Fibroblast of skin of back (primary cell): ENCODE results near the gene STAT5A.

Experiments
- DNase-seq: peaks from one replicate; pipeline ENCODE4 v3.0.0-alpha.2; 2013

STAT5A gene

DNA sequence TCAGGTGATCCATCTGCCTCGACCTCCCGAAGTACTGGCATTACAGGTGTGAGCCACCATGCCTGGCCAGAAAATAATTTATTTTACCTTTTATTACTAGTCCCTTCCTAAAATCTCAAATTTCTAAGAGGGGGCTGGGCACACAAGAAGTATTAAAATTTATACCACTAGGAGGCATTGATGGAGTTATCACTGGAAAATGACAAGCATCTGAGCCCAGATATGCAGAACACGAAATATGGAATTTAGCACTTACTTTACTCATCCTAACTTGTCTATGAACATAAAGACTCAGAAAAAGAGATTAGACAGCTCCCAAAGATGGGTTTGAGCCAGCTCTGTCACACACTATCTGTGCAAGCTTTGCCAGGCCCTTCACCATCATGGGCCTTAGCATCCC, 46.4 kb downstream of the STAT5A start:
- DNase-seq = peak; percentile 67

GRCh38 chr17:42337442-42337841, 49.1 kb downstream of the STAT5A start:
- DNase-seq = peak; percentile 80

DNA sequence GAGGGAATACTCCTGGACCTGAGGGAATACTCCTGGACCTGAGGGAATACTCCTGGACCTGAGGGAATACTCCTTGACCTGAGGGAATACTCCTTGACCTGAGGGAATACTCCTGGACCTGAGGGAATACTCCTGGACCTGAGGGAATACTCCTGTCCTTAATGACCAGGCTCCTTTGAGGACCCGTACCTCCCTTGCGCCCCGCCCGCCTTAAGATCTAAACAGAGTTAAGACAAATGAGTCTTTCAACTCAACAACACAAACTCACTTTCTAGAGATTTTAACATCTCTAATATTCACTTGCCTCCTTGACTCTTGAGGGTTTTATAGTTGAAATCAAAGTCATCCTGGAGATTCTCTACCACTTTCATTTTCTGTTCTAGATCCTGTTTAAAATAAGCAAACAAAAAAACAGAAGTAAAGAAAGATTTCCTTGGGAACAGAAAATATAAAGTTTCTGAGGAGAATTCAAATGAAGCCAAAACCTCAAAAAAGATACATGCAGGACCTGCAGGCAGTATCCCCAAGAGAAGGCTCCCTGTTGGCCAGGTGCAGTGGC, 50.2 kb downstream of the STAT5A start:
- no peak for DNase-seq

DNA sequence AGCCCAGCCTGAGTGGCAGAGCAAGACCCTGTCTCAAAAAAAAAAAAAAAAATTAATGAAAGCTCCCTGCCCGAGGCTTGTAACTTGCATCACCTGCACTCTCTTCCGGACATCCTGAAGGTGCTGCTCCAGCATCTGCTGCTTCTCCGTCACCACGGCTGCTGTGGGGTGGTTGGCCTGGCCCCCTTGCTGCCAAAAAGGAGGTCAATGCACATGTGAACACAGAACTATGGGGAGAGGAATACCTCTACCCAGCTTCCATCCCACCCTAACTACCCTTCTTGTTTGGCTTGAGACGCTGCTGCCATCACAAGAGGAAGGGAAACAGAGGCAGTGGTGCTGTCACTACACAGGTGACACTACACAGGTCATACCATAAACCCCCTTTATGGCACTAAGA, 50.9 kb downstream of the STAT5A start:
- DNase-seq = no peak

GRCh38 chr17:42340691-42341127, 52.4 kb downstream of the STAT5A start:
- DNase-seq = no peak

- DNase-seq = no peak
Measured at GRCh38 chr17:42341568-42341967, 53.3 kb downstream of the STAT5A start.

DNA sequence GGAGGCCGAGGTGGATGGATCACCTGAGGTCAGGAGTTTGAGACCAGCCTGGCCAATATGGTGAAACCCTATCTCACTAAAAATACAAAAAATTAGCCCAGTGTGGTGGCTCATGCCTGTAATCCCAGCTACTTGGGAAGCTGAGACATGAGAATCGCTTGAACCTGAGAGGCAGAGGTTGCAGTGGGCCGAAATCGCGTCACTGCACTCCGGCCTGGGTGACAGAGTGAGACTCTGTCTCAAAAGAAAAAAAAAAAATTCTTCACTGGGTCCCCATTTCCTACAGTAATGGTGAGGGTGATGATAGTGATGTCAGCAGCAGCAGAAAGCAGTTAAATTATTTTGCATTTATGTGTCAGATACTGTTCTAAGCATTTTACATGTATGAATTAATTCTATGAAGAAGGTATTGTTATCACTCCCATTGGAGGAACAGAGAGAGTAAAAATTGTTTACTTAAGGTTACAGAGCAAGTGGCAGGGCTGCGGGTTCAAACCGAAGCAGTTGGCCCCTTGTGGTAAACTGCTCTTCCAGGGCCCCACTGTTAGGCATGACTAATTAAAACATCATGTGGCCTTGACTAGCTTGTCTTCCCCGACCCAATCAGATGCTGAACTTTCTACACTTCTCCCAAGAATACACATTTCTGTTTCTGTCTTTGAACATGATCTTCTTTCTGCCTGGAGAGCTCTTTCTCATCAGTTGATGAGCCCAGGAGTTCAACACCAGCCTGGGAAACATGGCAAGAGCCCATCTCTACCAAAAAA, 54.1 kb downstream of the STAT5A start:
- peak; percentile 40 for DNase-seq

DNA sequence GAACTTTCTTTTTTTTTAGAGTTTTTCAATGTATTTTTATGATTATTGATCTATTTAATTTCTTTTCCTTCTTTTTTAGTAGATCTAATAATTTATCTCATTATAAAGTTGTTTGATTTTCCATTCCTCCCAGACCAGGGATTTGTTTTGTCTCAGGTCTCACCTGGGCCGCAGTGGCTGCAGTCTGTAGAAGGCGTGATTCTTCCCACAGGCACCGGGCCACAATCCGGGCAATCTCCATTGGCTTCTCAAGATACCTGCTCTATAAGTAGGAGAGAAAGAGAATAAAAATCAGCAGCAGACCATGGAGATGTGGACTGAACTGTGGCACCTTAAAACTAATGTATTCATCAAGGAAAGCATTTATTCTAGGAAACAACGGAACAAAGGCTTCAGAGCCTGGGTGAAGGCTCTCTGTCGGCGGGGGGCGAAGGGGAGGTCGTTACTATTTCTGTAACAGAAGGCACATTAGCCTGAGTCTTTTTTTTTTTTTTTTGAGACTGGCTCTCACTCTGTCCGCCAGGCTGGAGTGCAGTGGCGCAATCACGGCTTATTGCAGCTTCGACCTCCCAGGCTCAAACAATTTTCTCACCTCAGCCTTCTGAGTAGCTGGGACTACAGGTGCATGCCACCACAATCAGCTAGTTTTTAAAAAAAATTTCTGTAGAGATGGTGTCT, 57.2 kb downstream of the STAT5A start:
- DNase-seq = no peak

- no peak for DNase-seq
Measured at GRCh38 chr17:42346481-42346880, 58.2 kb downstream of the STAT5A start.

DNA sequence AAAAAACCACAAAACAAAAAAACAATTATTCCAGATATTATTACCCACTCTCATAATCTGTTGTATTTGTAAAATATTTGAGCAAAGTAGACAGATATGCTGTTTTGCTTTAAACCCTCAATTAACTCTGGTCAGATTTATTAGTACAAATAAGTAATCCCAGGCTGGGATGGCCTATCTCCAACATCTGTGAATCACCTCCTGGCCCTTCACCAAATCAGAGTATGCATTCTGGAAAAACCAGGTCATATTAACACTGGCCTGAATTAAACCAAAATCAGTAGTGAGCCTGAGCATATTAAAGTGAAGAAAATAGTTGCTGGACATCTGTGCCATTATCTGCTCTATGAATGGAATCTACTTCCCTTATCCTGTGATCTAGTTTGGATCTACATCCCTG, 58.9 kb downstream of the STAT5A start:
- DNase-seq = peak; percentile 82

DNA sequence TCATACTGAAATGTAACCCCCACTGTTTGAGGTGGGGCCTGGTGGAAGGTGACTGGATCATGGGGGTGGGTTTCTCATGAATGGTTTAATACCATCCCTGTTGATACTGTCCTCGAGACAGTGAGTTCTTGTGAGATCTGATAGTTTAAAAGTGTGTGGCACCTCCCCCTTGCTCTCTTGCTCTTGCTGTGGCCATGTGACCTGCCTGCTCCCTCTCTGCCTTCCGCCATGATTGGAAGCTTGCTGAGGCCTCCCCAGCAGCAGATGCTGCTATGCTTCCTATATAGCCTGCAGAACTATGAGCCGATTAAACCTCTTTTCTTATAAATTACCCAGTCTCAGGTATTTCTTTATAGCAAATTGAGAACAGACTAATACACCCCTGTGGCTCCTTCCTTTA, 59.3 kb downstream of the STAT5A start:
- DNase-seq = no peak

GRCh38 chr17:42348104-42348503, 59.8 kb downstream of the STAT5A start:
- no peak for DNase-seq

- DNase-seq = peak; percentile 13
Measured at GRCh38 chr17:42354956-42355843, 66.9 kb downstream of the STAT5A start.

DNA sequence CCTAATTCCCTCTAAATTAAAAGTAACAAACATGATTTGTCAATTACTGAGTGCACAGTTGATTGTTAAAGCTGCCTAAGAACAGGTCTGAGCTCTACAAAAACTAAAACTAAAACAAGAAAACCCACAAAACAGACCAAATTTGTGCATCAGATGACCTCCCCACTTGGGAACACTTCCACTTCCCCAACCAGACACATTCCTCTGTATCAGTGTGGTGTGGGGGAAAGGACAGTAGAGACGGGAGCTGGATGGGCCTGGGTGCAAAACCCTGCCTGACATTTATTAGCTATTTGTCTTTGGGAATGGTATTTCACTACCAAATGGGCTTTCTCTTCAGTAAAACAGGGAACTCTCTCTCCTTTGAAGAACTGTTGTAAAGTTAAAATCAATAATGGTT, 70.1 kb downstream of the STAT5A start:
- no peak for DNase-seq

GRCh38 chr17:42359133-42359532, 70.8 kb downstream of the STAT5A start:
- DNase-seq = no peak

GRCh38 chr17:42360388-42360787, 72.1 kb downstream of the STAT5A start:
- peak; percentile 49 for DNase-seq
